Erythroblast (primary cell): ENCODE results near the gene SLN.

Experiments used
- GATA1 ChIP-seq: IDR thresholded peaks from 2 replicates; pipeline ENCODE4 v1.6.1; 2011; ENCODE audit warnings: low read depth, mild to moderate bottlenecking, control low read depth, low read length, moderate library complexity
- POLR2A ChIP-seq: IDR thresholded peaks from 2 replicates; pipeline ENCODE4 v1.6.1; 2011; ENCODE audit warnings: mild to moderate bottlenecking, low read length

DNA sequence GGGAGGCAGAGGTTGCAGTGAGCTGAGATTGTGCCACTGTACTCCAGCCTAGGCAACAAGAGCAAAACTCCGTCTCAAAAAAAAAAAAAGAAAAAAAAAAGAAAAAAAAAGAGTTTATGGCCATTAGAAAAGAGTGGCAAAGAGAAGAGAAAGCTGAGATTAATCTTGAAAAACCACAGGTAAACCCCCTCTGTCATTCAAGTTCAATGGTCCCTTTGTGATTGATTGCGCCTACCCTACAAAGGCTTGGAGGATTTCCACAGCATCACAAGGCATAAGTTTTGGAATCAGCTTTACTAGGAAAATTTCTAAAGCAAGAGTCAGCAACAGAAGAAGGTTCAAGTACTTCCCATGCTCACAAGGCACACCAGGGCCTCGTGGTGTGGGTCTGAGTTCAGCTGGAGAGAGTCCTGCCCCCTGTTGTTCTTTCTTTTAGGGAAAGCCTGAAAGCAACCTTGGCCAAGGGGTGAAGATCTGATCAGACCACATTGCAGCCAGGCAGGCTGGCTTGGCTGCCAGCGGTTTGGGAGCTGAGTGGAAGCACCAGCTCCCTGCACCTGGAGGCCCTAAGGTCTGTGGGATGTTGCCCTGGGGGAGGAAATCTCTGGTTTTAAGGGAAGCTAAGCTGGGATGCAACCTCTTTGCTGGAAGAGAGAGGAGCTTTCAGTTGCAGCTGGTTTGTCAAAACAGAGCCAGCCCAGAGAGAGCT, 41.8 kb downstream of the SLN start:
- TF ChIP-seq POLR2A = no peak
- TF ChIP-seq GATA1 = no peak
